Measurements from ENCODE around the gene PPIA. TPM values are rescaled to one million over a fixed set of nuclear protein-coding genes. Genes with fewer than 3 reads are reported as not detected.
A peak's percentile ranks its signal among the peaks of the same experiment; 100 is the strongest.

Gene PPIA
- total RNA-seq, 3 donors from 2014 or later (not counting 1 experiment from before 2014, with no cell fraction given), result 701 to 727 (median 718) TPM

DNA sequence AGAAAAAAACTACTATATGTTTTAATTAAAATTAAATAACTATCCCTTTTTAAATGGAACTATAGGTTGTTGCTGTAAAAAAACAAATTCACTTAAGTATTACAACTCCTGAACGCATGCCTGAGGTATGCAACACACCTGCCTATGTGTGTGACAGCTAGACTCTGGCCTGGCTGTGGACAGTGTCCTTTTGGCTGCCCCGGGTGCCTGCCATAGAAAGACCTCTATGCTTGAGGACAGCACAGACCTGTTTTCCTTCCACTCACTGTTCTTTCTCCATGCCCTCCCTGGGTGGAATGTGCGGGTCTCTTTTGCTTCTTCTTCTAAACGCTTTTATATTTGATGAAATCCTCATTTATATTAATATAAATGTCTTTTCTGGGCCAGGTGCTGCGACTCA lies 6.5 kb upstream of the PPIA start:
- H3K27ac Mint-ChIP-seq, result no peak overlapping the region
- no peaks in the 10 kb centered on the region for H3K9me3 ChIP-seq (ENCODE audit: control insufficient read depth, insufficient read depth, low read length)
- no peaks in the 10 kb centered on the region for H3K27me3 ChIP-seq (ENCODE audit: control insufficient read depth, insufficient read depth, low read length)
- H3K36me3 Mint-ChIP-seq, result no peaks in the 10 kb centered on the region
- H3K4me3 ChIP-seq (ENCODE audit: low read length), result no peak overlapping the region
- ATAC-seq, result no peak
- H3K36me3 ChIP-seq (ENCODE audit: control insufficient read depth, insufficient read depth, low read length), result no peaks in the 10 kb centered on the region
- H3K4me1 ChIP-seq (ENCODE audit: control insufficient read depth, insufficient read depth, low read length), result no peaks in the 10 kb centered on the region
- no peaks in the 10 kb centered on the region for H3K27me3 Mint-ChIP-seq (ENCODE audit: low read depth in 2 of 2)
- no peak for DNase-seq
- TF ChIP-seq, protein P1, sequence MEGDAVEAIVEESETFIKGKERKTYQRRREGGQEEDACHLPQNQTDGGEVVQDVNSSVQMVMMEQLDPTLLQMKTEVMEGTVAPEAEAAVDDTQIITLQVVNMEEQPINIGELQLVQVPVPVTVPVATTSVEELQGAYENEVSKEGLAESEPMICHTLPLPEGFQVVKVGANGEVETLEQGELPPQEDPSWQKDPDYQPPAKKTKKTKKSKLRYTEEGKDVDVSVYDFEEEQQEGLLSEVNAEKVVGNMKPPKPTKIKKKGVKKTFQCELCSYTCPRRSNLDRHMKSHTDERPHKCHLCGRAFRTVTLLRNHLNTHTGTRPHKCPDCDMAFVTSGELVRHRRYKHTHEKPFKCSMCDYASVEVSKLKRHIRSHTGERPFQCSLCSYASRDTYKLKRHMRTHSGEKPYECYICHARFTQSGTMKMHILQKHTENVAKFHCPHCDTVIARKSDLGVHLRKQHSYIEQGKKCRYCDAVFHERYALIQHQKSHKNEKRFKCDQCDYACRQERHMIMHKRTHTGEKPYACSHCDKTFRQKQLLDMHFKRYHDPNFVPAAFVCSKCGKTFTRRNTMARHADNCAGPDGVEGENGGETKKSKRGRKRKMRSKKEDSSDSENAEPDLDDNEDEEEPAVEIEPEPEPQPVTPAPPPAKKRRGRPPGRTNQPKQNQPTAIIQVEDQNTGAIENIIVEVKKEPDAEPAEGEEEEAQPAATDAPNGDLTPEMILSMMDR (IDR thresholded peaks at IDR 0.05), result no peak
- no peak overlapping the region for H3K4me3 Mint-ChIP-seq
- intact Hi-C loops (cut with micrococcal nuclease), result no loop called here
- WGBS (ENCODE audit: insufficient coverage), result 98% methylated on average over 2 of the region's 5 CpGs
- no peak overlapping the region for H3K27ac ChIP-seq (ENCODE audit: low read length)
- no peaks in the 10 kb centered on the region for H3K9me3 Mint-ChIP-seq
- no peaks in the 10 kb centered on the region for H3K4me1 Mint-ChIP-seq

DNA sequence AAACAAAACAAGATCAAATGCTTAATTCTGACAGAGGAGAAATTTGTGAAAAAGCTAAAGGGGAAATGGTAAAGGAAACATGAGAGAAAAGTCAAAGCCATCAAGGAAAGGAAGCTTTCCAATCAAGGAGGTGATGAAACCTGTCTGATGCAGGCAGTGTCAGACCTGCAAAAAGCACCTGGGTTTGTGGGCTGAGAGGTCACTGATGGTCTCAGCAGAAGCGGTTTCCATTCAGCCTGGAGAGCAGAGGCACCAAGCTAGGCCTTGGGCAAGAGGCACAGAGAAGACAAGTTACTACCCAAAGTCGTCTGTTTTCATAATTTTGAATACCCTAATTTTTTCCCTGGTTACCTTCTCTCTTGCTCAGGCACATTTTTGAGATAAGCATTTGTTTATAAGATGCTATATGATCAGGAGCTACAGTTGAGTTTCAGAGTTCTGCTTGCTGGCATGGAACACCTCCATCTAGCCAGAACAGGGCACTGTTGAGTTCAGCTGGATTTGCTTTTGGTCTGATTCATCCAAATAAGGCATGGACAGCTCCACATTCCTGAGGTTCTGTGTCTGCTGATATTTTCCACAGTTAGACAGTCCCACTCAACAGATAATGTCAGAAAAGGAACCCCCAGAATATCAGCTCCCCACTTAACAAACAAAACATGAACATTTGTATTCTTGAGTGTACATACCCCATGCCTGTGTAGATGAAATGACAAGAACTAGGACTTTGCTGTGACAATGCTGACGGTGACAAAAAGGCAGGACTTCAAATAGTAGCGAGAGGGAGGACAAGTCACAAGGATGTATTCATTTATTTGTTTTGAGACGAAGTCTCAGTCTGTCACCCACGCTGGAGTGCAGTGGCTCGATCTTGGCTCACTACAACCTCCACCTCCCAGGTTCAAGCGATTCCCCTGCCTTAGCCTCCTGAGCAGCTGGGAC lies 4.9 kb upstream of the PPIA start:
- intact Hi-C loops (cut with micrococcal nuclease), result no loop called here
- no peak for DNase-seq
- Histone ChIP-seq H3K4me3 (ENCODE audit: low read length) (no peak overlapping the region), H3K36me3 (ENCODE audit: control insufficient read depth, insufficient read depth, low read length) (no peaks in the 10 kb centered on the region), H3K27ac (ENCODE audit: low read length) (no peak overlapping the region), H3K4me1 (ENCODE audit: control insufficient read depth, insufficient read depth, low read length) (peaks cover 9% of the 10 kb centered on the region), H3K27me3 (ENCODE audit: control insufficient read depth, insufficient read depth, low read length) (no peaks in the 10 kb centered on the region), H3K9me3 (ENCODE audit: control insufficient read depth, insufficient read depth, low read length) (no peaks in the 10 kb centered on the region)
- ATAC-seq, result no peak
- Mint-ChIP-seq H3K9me3 (no peaks in the 10 kb centered on the region), H3K4me3 (no peak overlapping the region), H3K27ac (peak overlapping the region in 1 of 2 donors; percentile 9), H3K27me3 (ENCODE audit: low read depth in 2 of 2) (no peaks in the 10 kb centered on the region), H3K4me1 (peaks cover 0 to 3% of the 10 kb centered on the region in 2 donors), H3K36me3 (no peaks in the 10 kb centered on the region)
- TF ChIP-seq, protein P1 (IDR thresholded peaks at IDR 0.05), result no peak
- WGBS (ENCODE audit: insufficient coverage), result 90% methylated on average over 8 of the region's 8 CpGs

DNA sequence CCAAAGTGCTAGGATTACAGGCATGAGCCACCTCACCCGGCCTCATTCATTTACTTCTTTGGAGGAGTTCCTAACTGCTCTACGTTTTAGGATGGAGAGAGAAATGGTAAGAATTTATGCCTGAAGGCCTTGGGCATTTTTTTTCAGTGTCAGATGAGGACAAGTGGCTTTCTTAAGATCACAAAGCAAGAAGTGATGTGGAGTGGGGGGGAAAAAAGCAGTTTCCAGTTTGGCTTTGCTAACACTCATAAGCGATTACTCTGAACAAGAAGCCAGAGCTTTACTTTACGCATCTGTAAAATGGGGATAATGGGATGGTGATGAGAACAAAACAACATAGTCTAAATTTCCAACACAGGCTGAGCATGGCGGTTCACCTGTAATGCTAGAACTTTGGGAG lies 2.6 kb upstream of the PPIA start:
- no peaks in the 10 kb centered on the region for H3K36me3 Mint-ChIP-seq
- Histone ChIP-seq H3K27me3 (ENCODE audit: control insufficient read depth, insufficient read depth, low read length) (no peaks in the 10 kb centered on the region), H3K36me3 (ENCODE audit: control insufficient read depth, insufficient read depth, low read length) (peaks cover 6% of the 10 kb centered on the region), H3K27ac (ENCODE audit: low read length) (no peak overlapping the region), H3K4me3 (ENCODE audit: low read length) (no peak overlapping the region), H3K9me3 (ENCODE audit: control insufficient read depth, insufficient read depth, low read length) (no peaks in the 10 kb centered on the region), H3K4me1 (ENCODE audit: control insufficient read depth, insufficient read depth, low read length) (peaks cover 20% of the 10 kb centered on the region)
- no peaks in the 10 kb centered on the region for H3K27me3 Mint-ChIP-seq (ENCODE audit: low read depth in 2 of 2)
- no peak for DNase-seq
- WGBS (ENCODE audit: insufficient coverage), result 92% methylated on average over 5 of the region's 5 CpGs
- no peaks in the 10 kb centered on the region for H3K9me3 Mint-ChIP-seq
- H3K27ac Mint-ChIP-seq, result no peak overlapping the region
- TF ChIP-seq, protein P1 (IDR thresholded peaks at IDR 0.05), result no peak
- peaks cover 18 to 19% of the 10 kb centered on the region in 2 donors for H3K4me1 Mint-ChIP-seq
- peak overlapping the region; percentile 17 for H3K4me3 Mint-ChIP-seq
- ATAC-seq, result no peak
- intact Hi-C loops (cut with micrococcal nuclease), result no loop called here

All from natural killer cell (primary cell).